ENCODE data around the gene VAV2.

VAV2 gene

GRCh38 chr9:133815781-133816180, 176.3 kb downstream of the VAV2 start:
- no peak for DNase-seq (ENCODE audit: low read depth in 2 of 2)

- DNase-seq (ENCODE audit: low read depth in 2 of 2) = no peak
These were observed 177.4 kb downstream of the VAV2 start for GRCh38 chr9:133814586-133815208.

- DNase-seq (ENCODE audit: low read depth in 2 of 2) = no peak
These were observed 178.2 kb downstream of the VAV2 start for GRCh38 chr9:133813749-133814585.

GRCh38 chr9:133812941-133813748, 179.0 kb downstream of the VAV2 start:
- no peak for DNase-seq (ENCODE audit: low read depth in 2 of 2)

GRCh38 chr9:133812077-133812868, 179.9 kb downstream of the VAV2 start:
- no peak for DNase-seq (ENCODE audit: low read depth in 2 of 2)

- DNase-seq (ENCODE audit: low read depth in 2 of 2) = no peak
These were observed 180.7 kb downstream of the VAV2 start for GRCh38 chr9:133811471-133811870.

GRCh38 chr9:133810556-133811195, 181.4 kb downstream of the VAV2 start:
- no peak for DNase-seq (ENCODE audit: low read depth in 2 of 2)

- no peak for DNase-seq (ENCODE audit: low read depth in 2 of 2)
These were observed 182.8 kb downstream of the VAV2 start for GRCh38 chr9:133809335-133809734.

GRCh38 chr9:133807818-133808217, 184.3 kb downstream of the VAV2 start:
- DNase-seq (ENCODE audit: low read depth in 2 of 2) = no peak

GRCh38 chr9:133807037-133807436, 185.1 kb downstream of the VAV2 start:
- no peak for DNase-seq (ENCODE audit: low read depth in 2 of 2)

GRCh38 chr9:133806623-133807010, 185.5 kb downstream of the VAV2 start:
- no peak for DNase-seq (ENCODE audit: low read depth in 2 of 2)

GRCh38 chr9:133805876-133806622, 186.1 kb downstream of the VAV2 start:
- no peak for DNase-seq (ENCODE audit: low read depth in 2 of 2)

- DNase-seq (ENCODE audit: low read depth in 2 of 2) = no peak
These were observed 187.9 kb downstream of the VAV2 start for GRCh38 chr9:133804199-133804598.

- no peak for DNase-seq (ENCODE audit: low read depth in 2 of 2)
These were observed 188.4 kb downstream of the VAV2 start for GRCh38 chr9:133803745-133804144.

GRCh38 chr9:133803028-133803585, 189.0 kb downstream of the VAV2 start:
- no peak for DNase-seq (ENCODE audit: low read depth in 2 of 2)

- DNase-seq (ENCODE audit: low read depth in 2 of 2) = no peak
These were observed 190.4 kb downstream of the VAV2 start for GRCh38 chr9:133801739-133802138.

- DNase-seq (ENCODE audit: low read depth in 2 of 2) = no peak
These were observed 191.9 kb downstream of the VAV2 start for GRCh38 chr9:133800266-133800665.

- no peak for DNase-seq (ENCODE audit: low read depth in 2 of 2)
These were observed 192.4 kb downstream of the VAV2 start for GRCh38 chr9:133799716-133800115.

GRCh38 chr9:133799106-133799505, 193.0 kb downstream of the VAV2 start:
- no peak for DNase-seq (ENCODE audit: low read depth in 2 of 2)

GRCh38 chr9:133798160-133798559, 194.0 kb downstream of the VAV2 start:
- DNase-seq (ENCODE audit: low read depth in 2 of 2) = no peak

Data from stimulated activated CD8-positive, alpha-beta memory T cell treated with anti-CD3 and anti-CD28 coated beads, Interleukin-15, amount 100 ng/mL, for 48 hours (primary cell).